Body of pancreas (tissue), 4 donors: ENCODE measurements around the gene CSMD2.

Experiments used
- POLR2A ChIP-seq, 3 donors: fragments of 450-650 bp; IDR thresholded peaks; one replicate each; pipeline ENCODE4 v1.6.1; 2016; ENCODE audit warnings: antibody characterized with exemption in 3 of 3, mild to moderate bottlenecking in 2 of 3
- TF ChIP-seq, protein P1 (sequence below), 7 experiments: fragments of 450-650 bp in 4 of 7; fragments of 200-600 bp in 3 of 7; sonication (generic) in 3 of 7; IDR thresholded peaks; one replicate each; pipeline ENCODE4 v1.5.1; 2016 to 2019; ENCODE audit warnings: antibody characterized with exemption in 7 of 7

DNA sequence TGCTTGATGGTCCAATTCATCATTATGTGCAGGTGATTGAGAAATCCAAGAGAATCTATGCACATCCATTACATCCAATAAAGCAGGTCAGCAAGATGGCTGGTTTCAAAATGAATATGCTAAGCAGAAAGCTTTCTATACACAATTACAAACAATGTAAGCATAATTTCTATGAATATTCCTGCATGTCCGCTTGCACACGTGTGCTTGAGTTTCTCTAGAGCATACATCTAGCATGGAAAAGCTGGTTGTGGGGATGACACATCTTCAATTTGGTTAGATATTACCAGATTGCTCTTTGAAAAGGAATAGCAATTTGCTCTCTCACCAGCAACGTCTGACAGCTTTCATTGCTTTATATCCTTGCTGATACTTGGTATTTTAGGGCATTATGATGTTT lies 461.6 kb downstream of the CSMD2 start:
- TF ChIP-seq, protein P1, sequence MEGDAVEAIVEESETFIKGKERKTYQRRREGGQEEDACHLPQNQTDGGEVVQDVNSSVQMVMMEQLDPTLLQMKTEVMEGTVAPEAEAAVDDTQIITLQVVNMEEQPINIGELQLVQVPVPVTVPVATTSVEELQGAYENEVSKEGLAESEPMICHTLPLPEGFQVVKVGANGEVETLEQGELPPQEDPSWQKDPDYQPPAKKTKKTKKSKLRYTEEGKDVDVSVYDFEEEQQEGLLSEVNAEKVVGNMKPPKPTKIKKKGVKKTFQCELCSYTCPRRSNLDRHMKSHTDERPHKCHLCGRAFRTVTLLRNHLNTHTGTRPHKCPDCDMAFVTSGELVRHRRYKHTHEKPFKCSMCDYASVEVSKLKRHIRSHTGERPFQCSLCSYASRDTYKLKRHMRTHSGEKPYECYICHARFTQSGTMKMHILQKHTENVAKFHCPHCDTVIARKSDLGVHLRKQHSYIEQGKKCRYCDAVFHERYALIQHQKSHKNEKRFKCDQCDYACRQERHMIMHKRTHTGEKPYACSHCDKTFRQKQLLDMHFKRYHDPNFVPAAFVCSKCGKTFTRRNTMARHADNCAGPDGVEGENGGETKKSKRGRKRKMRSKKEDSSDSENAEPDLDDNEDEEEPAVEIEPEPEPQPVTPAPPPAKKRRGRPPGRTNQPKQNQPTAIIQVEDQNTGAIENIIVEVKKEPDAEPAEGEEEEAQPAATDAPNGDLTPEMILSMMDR (IDR thresholded peaks at IDR 0.05), result no peak
- no peak for TF ChIP-seq POLR2A (IDR thresholded peaks at IDR 0.05)
